Naive B cell (primary cell): ENCODE results near the gene HSPA4. TPM values are rescaled to one million over a fixed set of nuclear protein-coding genes. Genes with fewer than 3 reads are reported as not detected.

Source experiments
- ATAC-seq, 2 donors: fragments of 150-1000 bp; cut with Tn5 transposase; 2 replicates each; pipeline ENCODE4 v1.10.0; 2021; ENCODE audit warnings: low read depth in 2 of 2, mild to moderate bottlenecking in 2 of 2, moderate library complexity in 2 of 2
- DNase-seq: peaks from one replicate; pipeline ENCODE4 v3.0.0; 2022
- H3K27ac Mint-ChIP-seq, 6 donors: one replicate each; pipeline ENCODE4 v1.8.0; 2020 to 2022; ENCODE audit warnings: mild to moderate bottlenecking in 6 of 6, mixed read lengths in 6 of 6, moderate library complexity in 5 of 6, inconsistent platforms in 2 of 6
- H3K27me3 Mint-ChIP-seq, 3 donors: one replicate each; pipeline ENCODE4 v1.8.0; 2021 to 2022; ENCODE audit warnings: mixed read lengths in 3 of 3, mild to moderate bottlenecking in 1 of 3
- H3K36me3 Mint-ChIP-seq, 2 donors: one replicate each; pipeline ENCODE4 v1.8.0; 2020 to 2022; ENCODE audit warnings: mixed read lengths in 2 of 2, inconsistent platforms in 1 of 2, mild to moderate bottlenecking in 1 of 2
- H3K4me1 Mint-ChIP-seq, 3 donors: one replicate each; pipeline ENCODE4 v1.8.0; 2020 to 2022; ENCODE audit warnings: mixed read lengths in 3 of 3, inconsistent platforms in 1 of 3, mild to moderate bottlenecking in 1 of 3, moderate library complexity in 1 of 3
- H3K4me3 Mint-ChIP-seq, 8 donors: one replicate each; pipeline ENCODE4 v1.8.0; 2020 to 2022; ENCODE audit warnings: mild to moderate bottlenecking in 8 of 8, mixed read lengths in 8 of 8, moderate library complexity in 8 of 8, inconsistent platforms in 2 of 8
- H3K9me3 Mint-ChIP-seq, 7 donors: one replicate each; pipeline ENCODE4 v1.8.0; 2020 to 2022; ENCODE audit warnings: mixed read lengths in 7 of 7, mild to moderate bottlenecking in 5 of 7, inconsistent platforms in 2 of 7, moderate library complexity in 1 of 7
- polyA plus RNA-seq, 6 donors: library from polyadenylated mRNA; unstranded; fragments of 300-500 nt; fragmentation: Illumina TruSeq; gene quantifications; one replicate each; pipeline ENCODE4 v1.2.3, GENCODE V29; 2021; ENCODE audit warnings: low read depth in 6 of 6

The HSPA4 gene
- polyA plus RNA-seq, 6 donors from 2014 or later = 92.4 to 113 (median 96.2) TPM

DNA sequence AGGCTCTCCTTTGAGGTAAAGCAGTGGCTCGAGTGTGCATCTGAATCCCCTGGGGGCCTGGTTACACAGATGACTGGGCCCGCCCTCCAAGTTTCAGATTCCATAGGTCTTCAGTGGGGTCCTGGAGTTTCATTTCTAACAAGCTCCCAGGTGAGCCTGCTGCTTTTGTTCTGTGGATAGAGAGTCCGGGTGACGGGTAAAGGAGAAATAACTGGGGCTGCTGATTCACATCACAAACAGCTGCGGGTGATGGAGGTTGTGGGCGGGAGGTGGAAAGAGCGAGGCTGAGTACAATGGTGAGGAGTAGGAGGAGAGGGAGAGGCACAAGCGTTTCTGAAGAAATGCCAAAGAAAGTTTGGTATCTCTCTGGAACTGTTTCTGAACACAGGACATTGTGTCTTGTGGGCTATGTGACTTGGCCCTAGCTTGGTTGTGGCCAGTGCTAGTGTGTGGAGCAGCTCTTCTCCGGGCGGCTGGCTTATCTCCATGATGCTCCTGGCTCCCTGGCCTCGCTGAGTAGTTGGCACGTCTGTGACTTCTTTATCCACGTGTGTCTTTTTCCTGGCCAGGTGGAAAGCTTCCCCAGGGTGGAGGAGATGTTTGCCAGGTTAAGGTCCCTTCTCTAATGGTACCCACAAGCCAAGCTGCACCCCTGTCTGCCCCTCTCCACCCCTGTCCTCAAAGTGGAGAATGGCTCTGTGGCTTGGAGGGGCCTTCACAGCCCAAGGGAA lies 61.7 kb downstream of the HSPA4 start:
- peak overlapping the region in 5 of 6 donors; percentile 4 to 86 (median 57) for H3K27ac Mint-ChIP-seq
- DNase-seq = no peak

DNA sequence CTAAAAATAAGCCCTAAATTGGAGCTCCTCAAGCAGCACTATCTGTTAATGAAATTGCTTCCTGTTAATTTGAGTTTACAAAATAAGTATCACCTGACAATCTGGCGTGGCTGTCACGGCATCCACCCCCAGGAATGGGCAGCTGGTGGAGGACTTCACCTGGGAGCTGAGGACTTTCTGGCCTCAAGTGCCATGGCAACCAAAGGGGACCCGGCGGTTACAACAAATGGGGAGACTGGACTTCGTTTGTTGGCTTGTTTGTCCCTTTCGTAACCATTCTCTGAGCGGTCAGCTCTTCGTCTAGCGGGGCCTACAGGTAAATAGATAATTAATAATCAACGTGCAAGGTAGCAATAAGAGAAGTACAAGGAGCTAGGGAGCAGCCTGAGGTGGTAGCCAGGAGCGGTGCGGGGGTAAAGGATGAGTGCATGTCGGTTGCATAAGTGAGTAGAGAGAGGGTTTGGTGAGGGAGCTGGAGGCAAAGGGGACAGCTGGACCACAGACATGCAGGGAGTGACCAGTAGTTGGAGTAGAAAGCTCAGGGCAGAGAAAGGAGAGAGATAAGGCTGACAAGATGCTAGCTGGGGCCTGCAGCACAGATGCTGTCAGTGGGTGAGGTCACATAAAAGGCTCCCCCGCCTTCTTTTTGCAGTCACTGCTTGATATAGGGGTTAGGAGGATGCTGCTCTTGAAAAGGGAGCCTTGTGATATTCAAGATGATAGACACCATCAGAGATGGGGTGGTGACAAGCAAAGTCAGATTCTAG lies 62.5 kb downstream of the HSPA4 start:
- no peaks in the 10 kb centered on the region for H3K27me3 Mint-ChIP-seq
- H3K36me3 Mint-ChIP-seq = no peaks in the 10 kb centered on the region
- ATAC-seq (no peak), DNase-seq (no peak)
- H3K27ac Mint-ChIP-seq = peak overlapping the region in 3 of 6 donors; percentile 0 to 26 (median 23)
- H3K4me1 Mint-ChIP-seq = peaks cover 35 to 45% (median 37%) of the 10 kb centered on the region in 3 donors
- H3K9me3 Mint-ChIP-seq = no peaks in the 10 kb centered on the region
- H3K4me3 Mint-ChIP-seq = no peak overlapping the region

More for the DNA sequence above, 61.7 kb downstream of the HSPA4 start:
- H3K4me1 Mint-ChIP-seq = peaks cover 37 to 46% (median 39%) of the 10 kb centered on the region in 3 donors
- no peaks in the 10 kb centered on the region for H3K36me3 Mint-ChIP-seq
- no peaks in the 10 kb centered on the region for H3K9me3 Mint-ChIP-seq
- peak in 1 of 2 donors; percentile 9 for ATAC-seq
- peak overlapping the region in 2 of 8 donors; percentile 8 to 50 for H3K4me3 Mint-ChIP-seq
- H3K27me3 Mint-ChIP-seq = no peaks in the 10 kb centered on the region

DNA sequence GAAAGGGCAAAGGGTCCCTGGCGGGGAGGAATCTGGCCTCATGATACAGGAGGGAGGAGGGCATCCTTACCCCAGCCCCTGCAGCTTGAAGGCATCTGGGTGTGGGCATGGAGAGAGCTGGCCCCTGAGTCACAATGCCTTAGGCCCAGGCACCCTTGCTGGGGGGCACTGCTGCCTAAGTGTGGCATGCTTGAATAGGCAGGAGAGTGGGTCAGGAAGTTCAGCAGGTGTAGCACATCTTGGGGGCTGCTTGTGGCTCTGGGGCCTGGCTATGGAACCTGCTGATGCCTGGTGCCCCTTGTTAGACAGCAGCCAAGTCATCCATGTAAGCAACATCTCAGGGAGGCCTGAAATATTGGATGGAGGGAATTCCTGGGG lies 63.1 kb downstream of the HSPA4 start:
- Mint-ChIP-seq H3K9me3 (no peaks in the 10 kb centered on the region), H3K36me3 (no peaks in the 10 kb centered on the region), H3K27me3 (no peaks in the 10 kb centered on the region), H3K4me3 (no peak overlapping the region), H3K27ac (peak overlapping the region in 1 of 6 donors; percentile 23), H3K4me1 (peaks cover 35 to 43% (median 36%) of the 10 kb centered on the region in 3 donors)
- ATAC-seq (no peak), DNase-seq (no peak)

DNA sequence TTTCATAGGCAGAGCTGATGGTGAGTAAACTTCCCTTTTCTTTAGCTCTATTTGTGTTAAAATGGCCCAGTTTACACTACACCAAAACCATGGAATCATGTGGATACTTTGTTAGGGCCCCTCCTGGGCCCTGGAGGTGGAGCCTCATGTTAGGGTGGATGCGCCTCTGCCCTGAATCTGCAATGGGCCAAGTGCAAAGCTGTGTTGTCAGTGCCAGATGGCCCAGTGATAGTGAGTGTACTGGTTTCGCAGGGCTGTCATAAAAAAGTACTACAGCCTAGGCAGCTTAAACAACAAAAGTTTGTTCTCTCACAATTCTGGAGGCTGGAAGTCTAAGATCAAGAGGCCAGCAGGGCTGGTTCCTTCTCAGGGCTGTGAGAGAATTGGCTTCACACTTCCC lies 64.8 kb downstream of the HSPA4 start:
- no peaks in the 10 kb centered on the region for H3K36me3 Mint-ChIP-seq
- no peak for DNase-seq
- no peak for ATAC-seq
- H3K4me3 Mint-ChIP-seq = no peak overlapping the region
- H3K9me3 Mint-ChIP-seq = no peaks in the 10 kb centered on the region
- peak overlapping the region in 5 of 6 donors; percentile 8 to 79 (median 22) for H3K27ac Mint-ChIP-seq
- H3K27me3 Mint-ChIP-seq = no peaks in the 10 kb centered on the region
- H3K4me1 Mint-ChIP-seq = peaks cover 25 to 31% (median 28%) of the 10 kb centered on the region in 3 donors

DNA sequence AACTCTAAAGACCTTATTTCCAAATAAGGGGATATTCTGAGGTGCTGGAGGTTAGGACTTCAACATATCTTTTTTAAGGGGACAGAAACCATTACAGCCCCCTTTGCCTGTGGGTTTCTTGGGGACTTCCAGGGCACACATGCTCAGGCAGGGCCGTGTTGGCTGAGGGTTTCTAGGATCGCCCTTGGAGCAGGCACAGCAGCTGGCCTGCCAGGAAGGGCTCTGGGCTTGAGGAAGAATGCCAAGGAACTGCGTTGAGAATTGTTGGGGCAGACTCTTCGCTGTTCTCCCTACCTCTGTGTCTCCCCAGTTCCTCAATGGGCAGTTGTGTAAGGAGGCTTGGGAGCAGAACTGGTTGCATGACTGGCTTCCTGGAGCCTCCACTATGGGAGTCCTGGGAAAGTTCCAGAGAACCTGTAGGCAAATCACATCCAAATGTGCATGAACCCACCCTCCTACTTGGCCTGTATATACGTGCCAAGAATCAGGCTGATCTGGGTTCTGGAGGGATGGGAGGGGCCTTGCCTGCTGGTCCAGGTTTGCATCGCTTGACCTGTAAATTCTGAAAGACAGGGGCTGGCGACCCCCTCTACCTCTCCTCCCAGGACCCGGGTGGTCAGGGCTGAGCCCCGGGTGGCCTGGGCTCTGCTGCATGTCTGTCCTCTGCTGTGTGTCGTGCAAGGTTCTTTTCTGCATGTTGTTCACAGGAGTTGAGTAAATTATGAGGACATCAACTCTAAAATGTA lies 65.5 kb downstream of the HSPA4 start:
- Mint-ChIP-seq H3K9me3 (no peaks in the 10 kb centered on the region), H3K27me3 (no peaks in the 10 kb centered on the region), H3K4me1 (peaks cover 25 to 28% (median 28%) of the 10 kb centered on the region in 3 donors), H3K36me3 (no peaks in the 10 kb centered on the region), H3K4me3 (no peak overlapping the region), H3K27ac (peak overlapping the region in 1 of 6 donors; percentile 22)
- ATAC-seq = no peak
- no peak for DNase-seq

DNA sequence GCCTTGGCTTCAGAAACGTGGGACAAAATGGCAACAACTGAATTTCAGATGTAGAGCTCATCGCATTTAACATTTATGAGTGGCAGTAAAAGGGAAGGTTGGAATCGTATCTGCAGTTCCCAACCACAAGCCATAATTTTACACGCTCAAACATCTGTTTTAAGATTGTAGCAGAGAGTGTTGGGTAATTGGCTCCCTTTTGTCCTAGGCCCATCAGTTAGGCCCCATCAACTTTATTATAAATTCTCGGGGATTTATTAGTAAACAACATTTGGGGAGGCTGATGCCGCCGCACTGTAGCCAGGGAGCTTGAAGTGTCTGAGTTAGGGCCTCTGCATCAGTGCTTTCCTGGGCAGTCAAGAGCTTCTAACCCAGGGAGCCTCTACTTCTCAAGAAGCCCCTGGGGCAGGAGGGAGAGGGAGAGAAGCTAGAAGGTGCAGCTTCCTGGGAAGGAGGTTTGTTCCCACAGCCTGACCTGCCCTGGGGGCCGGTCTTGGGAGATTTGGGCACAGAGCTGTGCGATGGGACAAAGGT lies 66.2 kb downstream of the HSPA4 start:
- ATAC-seq (no peak), DNase-seq (no peak)
- H3K4me1 Mint-ChIP-seq = peaks cover 23 to 27% (median 23%) of the 10 kb centered on the region in 3 donors
- H3K4me3 Mint-ChIP-seq = peak overlapping the region in 1 of 8 donors; percentile 35
- H3K9me3 Mint-ChIP-seq = no peaks in the 10 kb centered on the region
- no peaks in the 10 kb centered on the region for H3K36me3 Mint-ChIP-seq
- no peaks in the 10 kb centered on the region for H3K27me3 Mint-ChIP-seq
- no peak overlapping the region for H3K27ac Mint-ChIP-seq

DNA sequence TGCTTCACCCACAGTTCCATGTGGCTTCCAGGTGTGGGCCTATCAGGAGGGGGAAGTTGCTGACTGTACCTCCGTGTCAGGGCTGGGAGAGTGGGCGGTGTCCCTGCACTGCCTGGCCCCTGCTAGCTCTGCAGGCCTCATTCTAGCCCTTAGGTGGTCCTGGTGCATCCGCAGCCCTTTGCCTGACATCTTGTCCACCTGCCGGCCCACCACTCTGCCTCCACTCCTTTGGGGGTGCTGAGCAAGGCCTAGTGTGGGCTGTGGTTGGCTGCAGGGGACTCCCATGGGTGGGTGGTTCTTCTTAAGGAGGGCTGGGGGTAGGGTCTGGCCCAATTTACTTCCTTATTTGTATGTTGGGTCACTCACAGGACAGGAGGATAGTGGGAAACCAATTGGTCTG lies 66.9 kb downstream of the HSPA4 start:
- peaks cover 0 to 2% (median 0%) of the 10 kb centered on the region in 3 donors for H3K27me3 Mint-ChIP-seq
- H3K36me3 Mint-ChIP-seq = no peaks in the 10 kb centered on the region
- no peak overlapping the region for H3K27ac Mint-ChIP-seq
- H3K9me3 Mint-ChIP-seq = no peaks in the 10 kb centered on the region
- DNase-seq (no peak), ATAC-seq (no peak)
- peaks cover 15 to 20% (median 20%) of the 10 kb centered on the region in 3 donors for H3K4me1 Mint-ChIP-seq
- H3K4me3 Mint-ChIP-seq = no peak overlapping the region

DNA sequence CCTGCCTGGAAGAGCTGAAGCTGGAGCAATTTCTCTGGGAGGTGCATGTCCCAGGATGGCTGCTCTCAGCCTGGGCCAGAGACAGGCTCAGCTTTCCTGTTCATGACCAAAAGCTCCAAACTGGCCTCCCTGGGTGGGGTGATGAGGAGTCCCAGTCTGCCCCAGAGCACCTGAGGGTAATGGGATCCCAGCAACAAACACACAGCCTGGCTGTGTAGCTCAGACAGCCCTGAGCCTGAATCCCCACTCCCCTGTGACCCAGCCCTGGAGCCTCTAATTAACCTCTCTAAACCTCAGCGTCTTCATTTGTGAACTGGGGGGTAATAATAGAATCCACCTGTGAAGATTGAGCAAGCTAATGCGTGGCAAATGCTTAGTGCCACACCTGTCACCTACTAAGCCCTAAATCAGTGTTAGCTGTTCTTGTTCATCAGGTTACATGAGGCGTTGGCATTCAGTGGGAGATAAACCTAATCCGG lies 67.5 kb downstream of the HSPA4 start:
- H3K36me3 Mint-ChIP-seq = no peaks in the 10 kb centered on the region
- DNase-seq (no peak), ATAC-seq (no peak)
- H3K27ac Mint-ChIP-seq = peak overlapping the region in 2 of 6 donors; percentile 42 to 85
- no peaks in the 10 kb centered on the region for H3K9me3 Mint-ChIP-seq
- peaks cover 13 to 17% (median 17%) of the 10 kb centered on the region in 3 donors for H3K4me1 Mint-ChIP-seq
- peaks cover 0 to 7% (median 0%) of the 10 kb centered on the region in 3 donors for H3K27me3 Mint-ChIP-seq
- H3K4me3 Mint-ChIP-seq = no peak overlapping the region

DNA sequence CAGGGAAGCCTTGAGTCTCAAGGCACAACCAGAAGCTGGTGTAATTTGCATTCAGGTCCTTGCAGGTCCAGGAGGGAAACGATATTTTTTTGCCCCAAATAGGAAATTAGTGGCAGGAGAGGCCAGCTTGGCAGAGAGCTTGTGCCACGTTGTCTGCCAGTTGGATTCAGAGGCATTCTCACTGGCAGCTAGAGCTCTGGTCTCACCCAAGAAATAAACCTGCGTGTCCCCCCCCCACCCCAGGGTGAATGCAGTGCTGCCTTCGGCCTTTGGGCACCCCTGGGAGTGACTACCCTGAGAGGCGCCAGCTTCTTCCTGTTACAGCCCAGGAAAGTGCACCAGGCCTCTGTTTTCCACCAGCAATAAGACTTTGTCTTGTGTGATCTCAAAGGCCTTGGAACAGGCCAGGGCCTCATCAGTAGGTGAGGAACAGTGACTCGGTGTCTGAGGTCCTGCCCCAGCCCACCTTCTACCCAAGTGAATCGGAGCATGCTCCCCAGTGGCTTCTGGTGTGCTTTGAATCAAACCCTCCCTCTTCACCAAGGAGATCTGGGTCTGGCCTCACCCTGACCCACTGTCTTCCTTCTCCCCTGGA lies 68.4 kb downstream of the HSPA4 start:
- H3K27ac Mint-ChIP-seq = peak overlapping the region in 3 of 6 donors; percentile 15 to 69 (median 24)
- DNase-seq (no peak), ATAC-seq (no peak)
- H3K27me3 Mint-ChIP-seq = peaks cover 0 to 7% (median 0%) of the 10 kb centered on the region in 3 donors
- no peaks in the 10 kb centered on the region for H3K36me3 Mint-ChIP-seq
- H3K4me1 Mint-ChIP-seq = peaks cover 3 to 8% (median 8%) of the 10 kb centered on the region in 3 donors
- H3K9me3 Mint-ChIP-seq = no peaks in the 10 kb centered on the region
- no peak overlapping the region for H3K4me3 Mint-ChIP-seq

DNA sequence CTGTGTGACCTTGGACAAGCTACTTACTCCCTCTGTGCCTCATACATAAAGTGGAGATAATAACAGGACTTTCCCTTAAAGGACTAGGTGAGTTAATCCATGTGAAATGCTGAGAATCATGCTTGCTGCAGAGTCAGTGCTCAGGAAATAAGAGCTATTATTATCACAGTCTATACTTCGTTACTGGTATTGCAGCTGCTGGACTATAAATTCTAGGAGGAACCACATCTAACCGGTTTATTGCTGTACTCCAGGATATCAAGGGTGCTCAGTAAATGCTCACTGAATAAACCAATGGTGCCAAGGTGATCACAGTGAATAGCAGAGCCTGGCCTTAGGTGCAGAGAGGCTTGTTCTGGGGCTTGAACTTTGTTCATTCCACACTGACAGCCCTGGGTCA lies 69.3 kb downstream of the HSPA4 start:
- Mint-ChIP-seq H3K27ac (peak overlapping the region in 1 of 6 donors; percentile 27), H3K9me3 (no peaks in the 10 kb centered on the region), H3K4me3 (no peak overlapping the region), H3K27me3 (peaks cover 0 to 7% (median under 1%) of the 10 kb centered on the region in 3 donors), H3K4me1 (peaks cover 0 to 5% (median 5%) of the 10 kb centered on the region in 3 donors), H3K36me3 (no peaks in the 10 kb centered on the region)
- DNase-seq (no peak), ATAC-seq (no peak)

DNA sequence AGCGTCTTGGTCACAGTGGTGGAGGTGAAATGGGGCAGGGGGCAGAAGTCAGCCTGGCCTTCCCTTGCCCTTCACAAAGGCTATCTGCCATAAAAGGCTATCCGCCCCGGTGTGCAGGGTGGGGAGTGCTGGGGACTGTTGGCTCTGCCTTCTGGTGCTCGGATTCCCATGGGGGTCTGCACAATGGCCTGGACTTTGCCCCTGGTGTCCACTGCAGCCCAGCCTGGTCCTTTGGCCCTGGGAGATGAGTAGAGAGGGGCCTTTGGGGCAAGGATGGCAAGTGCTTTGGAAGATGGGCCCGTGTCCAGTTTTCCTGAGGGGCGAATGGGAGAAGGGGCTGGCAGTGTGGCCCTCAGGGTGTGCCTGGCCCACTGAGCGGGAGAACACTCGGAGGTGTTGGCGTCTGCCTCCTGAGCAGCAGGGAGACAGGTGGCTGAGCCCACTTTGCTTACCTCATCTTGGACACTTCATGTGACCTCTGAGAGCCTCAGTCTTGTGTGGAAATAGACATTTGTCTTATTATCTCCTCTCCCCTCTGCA lies 69.9 kb downstream of the HSPA4 start:
- Mint-ChIP-seq H3K27me3 (peaks cover 0 to 7% (median 5%) of the 10 kb centered on the region in 3 donors), H3K9me3 (no peaks in the 10 kb centered on the region), H3K4me3 (no peak overlapping the region), H3K27ac (peak overlapping the region in 2 of 6 donors; percentile 15 to 27), H3K4me1 (peaks cover 0 to 5% (median 5%) of the 10 kb centered on the region in 3 donors), H3K36me3 (no peaks in the 10 kb centered on the region)
- DNase-seq (no peak), ATAC-seq (no peak)

DNA sequence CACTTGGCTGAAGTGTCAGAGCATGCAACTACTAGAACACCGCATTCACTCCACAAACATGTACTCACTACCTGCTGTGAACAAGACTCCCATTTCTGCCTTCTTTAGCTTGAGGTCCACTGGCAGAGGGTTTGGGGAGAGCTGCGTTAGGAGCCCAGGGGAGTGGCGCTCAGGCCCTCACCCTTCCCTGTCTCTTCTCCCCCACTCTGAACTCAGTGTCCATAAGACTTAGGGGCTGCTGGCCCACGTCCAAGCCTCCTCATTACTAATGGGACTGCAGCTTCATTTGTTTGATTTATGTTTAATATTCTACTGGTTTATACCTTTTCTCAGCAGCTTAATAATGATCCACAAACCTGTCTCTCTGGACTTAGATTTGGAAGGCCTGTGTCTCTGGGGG lies 70.9 kb downstream of the HSPA4 start:
- no peaks in the 10 kb centered on the region for H3K36me3 Mint-ChIP-seq
- H3K27me3 Mint-ChIP-seq = peaks cover 0 to 9% (median 7%) of the 10 kb centered on the region in 3 donors
- ATAC-seq (no peak), DNase-seq (no peak)
- no peak overlapping the region for H3K27ac Mint-ChIP-seq
- H3K4me1 Mint-ChIP-seq = peaks cover 0 to 5% (median 5%) of the 10 kb centered on the region in 3 donors
- H3K4me3 Mint-ChIP-seq = no peak overlapping the region
- H3K9me3 Mint-ChIP-seq = no peaks in the 10 kb centered on the region
